ENCODE measurements around the gene BLVRA. TPM values are rescaled to one million over a fixed set of nuclear protein-coding genes. Genes with fewer than 3 reads are reported as not detected.

Gene BLVRA
- total RNA-seq, 5 donors from 2014 or later (not counting 1 experiment from before 2014, with no cell fraction given), result 14.1 to 21.3 (median 17.3) TPM

DNA sequence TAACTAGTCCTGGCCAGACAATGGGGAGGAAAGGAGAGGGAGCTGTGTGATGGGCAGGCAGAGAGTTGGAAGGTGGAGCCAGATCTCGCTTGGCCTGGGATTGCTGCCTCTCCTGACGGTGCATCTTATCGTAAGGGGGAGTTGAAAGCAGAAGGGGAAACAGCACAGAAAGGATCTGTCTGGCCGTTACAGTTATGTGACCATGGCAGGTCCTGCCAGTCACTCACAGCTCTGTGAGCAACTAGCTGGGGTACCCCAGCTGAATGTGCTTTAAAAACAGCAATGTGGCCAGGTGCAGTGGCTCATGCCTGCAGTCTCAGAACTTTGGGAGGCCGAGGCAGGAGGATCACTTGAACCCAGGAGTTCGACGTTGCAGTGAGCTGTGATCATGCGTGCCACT, 8.1 kb downstream of the BLVRA start:
- ChIA-PET POLR2A (interaction anchor here in 1 of 2 donors (0.6 kb wide), 1 partner anchor 37 kb away, joined by 5 read pairs; no protein-coding TSS in a partner anchor), CTCF (interaction anchor here (0.6 to 1.3 kb wide), 2 partner anchors 12 to 70 kb away, joined by 3 read pairs; no protein-coding TSS in a partner anchor)
- Histone ChIP-seq H3K27ac (ENCODE audit: low read length) (no peak overlapping the region), H3K4me3 (ENCODE audit: control insufficient read depth in 1 of 2, extremely low read depth in 1 of 2, low read length in 1 of 2) (no peak overlapping the region), H3K27me3 (replicated peaks in 1 of 2; ENCODE audit: control insufficient read depth in 2 of 2, extremely low read depth in 1 of 2, insufficient read depth in 2 of 2, low read length in 1 of 2) (no peaks in the 10 kb centered on the region), H3K36me3 (ENCODE audit: control insufficient read depth in 2 of 2, extremely low read depth in 1 of 2, insufficient read depth in 1 of 2, low read length in 1 of 2) (peaks cover 0 to 4% of the 10 kb centered on the region in 2 donors), H3K9me3 (no peaks in the 10 kb centered on the region), H3K4me1 (ENCODE audit: control insufficient read depth in 1 of 2, extremely low read depth in 1 of 2, insufficient read depth in 2 of 2, low read length in 2 of 2) (peaks cover 0 to 6% of the 10 kb centered on the region in 2 experiments)
- H3K4me1 Mint-ChIP-seq, result peaks cover 24 to 35% (median 30%) of the 10 kb centered on the region in 3 donors
- WGBS (ENCODE audit: insufficient coverage), result 95% methylated on average over 6 of the region's 8 CpGs
- H3K36me3 Mint-ChIP-seq, result peaks cover 10% of the 10 kb centered on the region
- H3K27me3 Mint-ChIP-seq, result no peaks in the 10 kb centered on the region
- ATAC-seq (replicated peaks in 1 of 4) (no peak), DNase-seq (no peak)
- H3K4me3 Mint-ChIP-seq, result no peak overlapping the region
- H3K27ac Mint-ChIP-seq, result no peak overlapping the region
- no peaks in the 10 kb centered on the region for H3K9me3 Mint-ChIP-seq

DNA sequence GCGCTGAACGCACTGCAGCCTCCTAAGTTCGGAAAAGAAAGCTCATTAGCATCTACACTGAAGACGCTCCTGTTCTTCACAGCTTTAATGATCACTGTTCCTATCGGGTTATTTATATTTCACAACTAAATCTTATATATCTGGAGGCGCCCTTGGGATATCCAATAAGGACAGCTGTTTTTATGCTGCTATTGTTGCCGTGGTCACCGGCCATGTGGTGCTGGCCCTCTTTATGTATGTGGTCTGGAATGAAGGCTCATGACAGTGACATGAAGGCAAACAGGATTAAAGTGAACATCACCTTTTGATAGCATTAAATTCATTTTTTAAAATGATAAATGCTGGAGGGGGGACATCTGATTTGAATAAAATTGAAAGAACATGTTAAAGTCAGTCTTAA, 8.8 kb downstream of the BLVRA start:
- Histone ChIP-seq H3K27me3 (replicated peaks in 1 of 2; ENCODE audit: control insufficient read depth in 2 of 2, extremely low read depth in 1 of 2, insufficient read depth in 2 of 2, low read length in 1 of 2) (no peaks in the 10 kb centered on the region), H3K27ac (ENCODE audit: low read length) (no peak overlapping the region), H3K4me1 (ENCODE audit: control insufficient read depth in 1 of 2, extremely low read depth in 1 of 2, insufficient read depth in 2 of 2, low read length in 2 of 2) (peaks cover 0 to 6% of the 10 kb centered on the region in 2 experiments), H3K4me3 (ENCODE audit: control insufficient read depth in 1 of 2, extremely low read depth in 1 of 2, low read length in 1 of 2) (no peak overlapping the region), H3K9me3 (no peaks in the 10 kb centered on the region), H3K36me3 (ENCODE audit: control insufficient read depth in 2 of 2, extremely low read depth in 1 of 2, insufficient read depth in 1 of 2, low read length in 1 of 2) (peaks cover 0 to 7% of the 10 kb centered on the region in 2 donors)
- CTCF ChIA-PET, result no interaction called here
- POLR2A ChIA-PET, result interaction anchor here in 1 of 2 donors (0.7 kb wide), 1 partner anchor 59 kb away, joined by 4 read pairs; no protein-coding TSS in a partner anchor
- ATAC-seq (replicated peaks in 1 of 4), result no peak
- Mint-ChIP-seq H3K27ac (no peak overlapping the region), H3K9me3 (no peaks in the 10 kb centered on the region), H3K27me3 (no peaks in the 10 kb centered on the region), H3K4me1 (peaks cover 21 to 30% (median 28%) of the 10 kb centered on the region in 3 donors), H3K4me3 (no peak overlapping the region), H3K36me3 (peaks cover 17% of the 10 kb centered on the region)
- 100% methylated on average over 5 of the region's 8 CpGs for WGBS (ENCODE audit: insufficient coverage)
- DNase-seq, result no peak

- Mint-ChIP-seq H3K4me1 (peaks cover 15 to 23% (median 22%) of the 10 kb centered on the region in 3 donors), H3K9me3 (no peaks in the 10 kb centered on the region), H3K27ac (no peak overlapping the region), H3K36me3 (peaks cover 27% of the 10 kb centered on the region), H3K27me3 (no peaks in the 10 kb centered on the region), H3K4me3 (no peak overlapping the region)
- Histone ChIP-seq H3K36me3 (ENCODE audit: control insufficient read depth in 2 of 2, extremely low read depth in 1 of 2, insufficient read depth in 1 of 2, low read length in 1 of 2) (peaks cover 0 to 7% of the 10 kb centered on the region in 2 donors), H3K27me3 (replicated peaks in 1 of 2; ENCODE audit: control insufficient read depth in 2 of 2, extremely low read depth in 1 of 2, insufficient read depth in 2 of 2, low read length in 1 of 2) (no peaks in the 10 kb centered on the region), H3K4me3 (ENCODE audit: control insufficient read depth in 1 of 2, extremely low read depth in 1 of 2, low read length in 1 of 2) (no peak overlapping the region), H3K27ac (ENCODE audit: low read length) (no peak overlapping the region), H3K9me3 (no peaks in the 10 kb centered on the region), H3K4me1 (ENCODE audit: control insufficient read depth in 1 of 2, extremely low read depth in 1 of 2, insufficient read depth in 2 of 2, low read length in 2 of 2) (peaks cover 0 to 6% of the 10 kb centered on the region in 2 experiments)
- ATAC-seq (replicated peaks in 1 of 4), result no peak
- WGBS (ENCODE audit: insufficient coverage), result 100% methylated on average over 2 of the region's 9 CpGs
- POLR2A ChIA-PET, result no interaction called here
- CTCF ChIA-PET, result interaction anchor here in 1 of 2 donors (0.7 to 1.3 kb wide), 2 partner anchors 10 to 33 kb away, joined by 3 to 4 read pairs; partner anchors contain the start of gene BLVRA
- DNase-seq, result no peak
Observed at GRCh38 chr7:43768201-43768886, 9.9 kb downstream of the BLVRA start.

DNA sequence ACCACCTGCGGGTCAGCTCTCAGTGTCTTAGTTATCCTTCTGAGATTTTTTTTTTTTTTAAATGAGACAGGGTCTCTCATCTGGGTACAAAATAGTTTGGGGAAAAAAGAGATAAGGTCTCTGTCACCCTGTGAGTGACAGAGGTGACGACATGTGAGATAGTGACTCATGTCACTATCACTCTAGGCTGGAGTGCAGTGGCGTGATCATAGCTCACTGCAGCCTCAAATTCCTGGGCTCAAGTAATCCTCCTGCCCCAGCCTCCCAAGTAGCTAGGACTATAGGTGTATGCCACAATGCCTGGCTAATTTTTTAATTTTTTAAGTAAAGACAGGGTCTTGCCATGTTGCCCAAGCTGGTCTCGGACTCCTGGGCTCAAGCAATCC, 10.4 kb downstream of the BLVRA start:
- no peak overlapping the region for H3K4me3 Mint-ChIP-seq
- Histone ChIP-seq H3K27ac (ENCODE audit: low read length) (no peak overlapping the region), H3K36me3 (ENCODE audit: control insufficient read depth in 2 of 2, extremely low read depth in 1 of 2, insufficient read depth in 1 of 2, low read length in 1 of 2) (peaks cover 0 to 7% of the 10 kb centered on the region in 2 donors), H3K27me3 (replicated peaks in 1 of 2; ENCODE audit: control insufficient read depth in 2 of 2, extremely low read depth in 1 of 2, insufficient read depth in 2 of 2, low read length in 1 of 2) (no peaks in the 10 kb centered on the region), H3K9me3 (no peaks in the 10 kb centered on the region), H3K4me3 (ENCODE audit: control insufficient read depth in 1 of 2, extremely low read depth in 1 of 2, low read length in 1 of 2) (no peak overlapping the region), H3K4me1 (ENCODE audit: control insufficient read depth in 1 of 2, extremely low read depth in 1 of 2, insufficient read depth in 2 of 2, low read length in 2 of 2) (peaks cover 0 to 6% of the 10 kb centered on the region in 2 experiments)
- no peaks in the 10 kb centered on the region for H3K27me3 Mint-ChIP-seq
- ATAC-seq (replicated peaks in 1 of 4), result no peak
- no peak overlapping the region for H3K27ac Mint-ChIP-seq
- no peaks in the 10 kb centered on the region for H3K9me3 Mint-ChIP-seq
- peaks cover 27% of the 10 kb centered on the region for H3K36me3 Mint-ChIP-seq
- WGBS (ENCODE audit: insufficient coverage), result 100% methylated on average over 2 of the region's 4 CpGs
- CTCF ChIA-PET, result interaction anchor here in 1 of 2 donors (1.3 kb wide), 1 partner anchor 33 kb away, joined by 4 read pairs; no protein-coding TSS in a partner anchor
- POLR2A ChIA-PET, result no interaction called here
- H3K4me1 Mint-ChIP-seq, result peaks cover 11 to 20% (median 18%) of the 10 kb centered on the region in 3 donors
- DNase-seq, result no peak

DNA sequence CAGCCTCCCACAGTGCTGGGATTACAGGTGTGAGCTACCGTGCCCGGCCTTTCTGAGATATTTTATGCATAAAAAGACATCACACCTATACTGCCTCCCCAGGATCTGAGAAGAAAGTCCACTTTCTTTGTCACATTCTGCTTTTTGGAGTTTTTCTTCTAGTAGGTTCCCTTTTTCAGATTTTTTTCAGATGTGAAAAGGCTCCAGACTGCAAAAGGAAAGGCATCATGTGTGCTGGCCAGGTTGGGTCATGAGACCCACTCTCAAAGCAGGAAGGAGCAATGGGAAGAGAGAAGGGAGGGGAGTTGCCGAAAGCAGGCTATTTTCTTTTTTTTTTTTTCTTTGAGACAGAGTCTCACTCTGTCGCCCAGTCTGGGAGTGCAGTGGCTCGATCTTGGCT, 10.8 kb downstream of the BLVRA start:
- no peaks in the 10 kb centered on the region for H3K27me3 ChIP-seq (replicated peaks in 1 of 2; ENCODE audit: control insufficient read depth in 2 of 2, extremely low read depth in 1 of 2, insufficient read depth in 2 of 2, low read length in 1 of 2)
- peaks cover 0 to 6% of the 10 kb centered on the region in 2 experiments for H3K4me1 ChIP-seq (ENCODE audit: control insufficient read depth in 1 of 2, extremely low read depth in 1 of 2, insufficient read depth in 2 of 2, low read length in 2 of 2)
- Mint-ChIP-seq H3K9me3 (no peaks in the 10 kb centered on the region), H3K36me3 (peaks cover 27% of the 10 kb centered on the region), H3K27me3 (no peaks in the 10 kb centered on the region), H3K4me3 (no peak overlapping the region), H3K27ac (no peak overlapping the region), H3K4me1 (peaks cover 7 to 18% (median 14%) of the 10 kb centered on the region in 3 donors)
- H3K27ac ChIP-seq (ENCODE audit: low read length), result no peak overlapping the region
- no peaks in the 10 kb centered on the region for H3K9me3 ChIP-seq
- POLR2A ChIA-PET, result no interaction called here
- CTCF ChIA-PET, result no interaction called here
- no peak for ATAC-seq (replicated peaks in 1 of 4)
- no peak for DNase-seq
- no peak overlapping the region for H3K4me3 ChIP-seq (ENCODE audit: control insufficient read depth in 1 of 2, extremely low read depth in 1 of 2, low read length in 1 of 2)
- peaks cover 0 to 7% of the 10 kb centered on the region in 2 donors for H3K36me3 ChIP-seq (ENCODE audit: control insufficient read depth in 2 of 2, extremely low read depth in 1 of 2, insufficient read depth in 1 of 2, low read length in 1 of 2)
- WGBS (ENCODE audit: insufficient coverage), result 100% methylated on average over 1 of the region's 5 CpGs

DNA sequence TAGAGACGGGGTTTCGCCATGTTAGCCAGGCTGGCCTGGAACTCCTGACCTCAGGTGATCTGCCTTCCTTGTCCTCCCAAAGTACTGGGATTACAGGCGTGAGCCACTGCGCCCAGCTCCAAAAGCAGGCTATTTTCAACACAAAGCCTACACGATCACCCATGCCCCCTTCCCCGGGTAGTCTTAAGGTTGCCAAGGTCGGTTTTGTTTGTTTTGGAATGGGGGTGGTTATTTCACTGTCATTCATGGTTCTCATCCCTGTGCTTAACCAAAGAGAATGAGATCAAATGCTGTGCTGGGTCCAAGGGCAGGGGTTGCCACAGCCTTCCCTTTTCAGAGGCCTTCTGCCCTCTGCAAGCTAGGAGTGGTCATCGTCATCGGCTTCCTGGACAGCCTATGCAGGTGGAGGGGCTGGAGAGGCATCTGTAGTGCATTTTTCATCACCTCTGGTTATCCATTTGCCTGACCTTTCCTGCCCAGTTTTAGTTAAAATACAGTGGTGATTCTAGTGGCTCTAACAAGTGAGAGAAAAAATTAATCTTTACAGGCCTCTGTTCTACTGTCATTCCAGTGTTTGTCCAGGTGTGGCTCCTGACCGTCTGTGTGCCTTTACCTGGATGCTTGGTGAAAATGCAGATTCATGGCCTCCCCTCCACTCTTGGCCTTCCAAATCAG, 11.4 kb downstream of the BLVRA start:
- Histone ChIP-seq H3K9me3 (no peaks in the 10 kb centered on the region), H3K27ac (ENCODE audit: low read length) (no peak overlapping the region), H3K36me3 (ENCODE audit: control insufficient read depth in 2 of 2, extremely low read depth in 1 of 2, insufficient read depth in 1 of 2, low read length in 1 of 2) (peaks cover 0 to 7% of the 10 kb centered on the region in 2 donors), H3K4me1 (ENCODE audit: control insufficient read depth in 1 of 2, extremely low read depth in 1 of 2, insufficient read depth in 2 of 2, low read length in 2 of 2) (no peaks in the 10 kb centered on the region), H3K4me3 (ENCODE audit: control insufficient read depth in 1 of 2, extremely low read depth in 1 of 2, low read length in 1 of 2) (no peak overlapping the region), H3K27me3 (replicated peaks in 1 of 2; ENCODE audit: control insufficient read depth in 2 of 2, extremely low read depth in 1 of 2, insufficient read depth in 2 of 2, low read length in 1 of 2) (no peaks in the 10 kb centered on the region)
- Mint-ChIP-seq H3K27me3 (no peaks in the 10 kb centered on the region), H3K4me3 (no peak overlapping the region), H3K27ac (no peak overlapping the region), H3K9me3 (no peaks in the 10 kb centered on the region), H3K4me1 (peaks cover under 1 to 11% (median 8%) of the 10 kb centered on the region in 3 donors), H3K36me3 (peaks cover 27% of the 10 kb centered on the region)
- ChIA-PET CTCF (no interaction called here), POLR2A (no interaction called here)
- 92% methylated on average over 5 of the region's 10 CpGs for WGBS (ENCODE audit: insufficient coverage)
- DNase-seq (no peak), ATAC-seq (replicated peaks in 1 of 4) (no peak)

All from T-cell (primary cell).